ENCODE measurements around the gene PRAMEF1. TPM values are rescaled to one million over a fixed set of nuclear protein-coding genes. Genes with fewer than 3 reads are reported as not detected.

Gene PRAMEF1
- total RNA-seq, 4 donors from 2014 or later, result not detected

DNA sequence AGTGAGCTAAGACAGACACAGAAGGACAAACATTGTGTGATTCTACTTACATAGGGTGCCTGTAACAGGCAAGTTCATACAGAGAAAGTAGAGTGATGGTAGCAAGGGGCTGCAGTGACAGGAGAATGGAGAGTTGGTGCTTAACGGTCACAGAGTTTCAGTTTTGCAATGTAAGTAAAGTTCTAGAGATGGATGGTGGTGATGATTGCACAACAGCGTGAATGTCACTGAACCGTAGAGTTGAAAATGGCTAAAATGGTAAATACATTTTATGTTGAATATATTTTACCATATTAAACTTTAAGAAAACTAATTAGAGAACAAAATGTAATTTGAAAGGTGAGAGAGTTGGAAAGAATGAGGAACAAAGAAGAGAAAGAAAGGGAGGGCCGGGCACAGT, 36.5 kb upstream of the PRAMEF1 start:
- H3K27ac ChIP-seq, result no peak overlapping the region
- H3K4me3 ChIP-seq, result no peak overlapping the region
- H3K36me3 ChIP-seq, result no peaks in the 10 kb centered on the region
- H3K9me3 ChIP-seq, result peaks cover 0 to 7% (median 0%) of the 10 kb centered on the region in 3 donors
- 72 to 80% methylated on average over 4 of the region's 4 CpGs for WGBS, 2 donors (ENCODE audit: low coverage in 1 of 2)
- TF ChIP-seq EP300 (IDR thresholded peaks at IDR 0.05), result no peak
- no peak for TF ChIP-seq POLR2A (IDR thresholded peaks at IDR 0.05)
- TF ChIP-seq, protein P1, sequence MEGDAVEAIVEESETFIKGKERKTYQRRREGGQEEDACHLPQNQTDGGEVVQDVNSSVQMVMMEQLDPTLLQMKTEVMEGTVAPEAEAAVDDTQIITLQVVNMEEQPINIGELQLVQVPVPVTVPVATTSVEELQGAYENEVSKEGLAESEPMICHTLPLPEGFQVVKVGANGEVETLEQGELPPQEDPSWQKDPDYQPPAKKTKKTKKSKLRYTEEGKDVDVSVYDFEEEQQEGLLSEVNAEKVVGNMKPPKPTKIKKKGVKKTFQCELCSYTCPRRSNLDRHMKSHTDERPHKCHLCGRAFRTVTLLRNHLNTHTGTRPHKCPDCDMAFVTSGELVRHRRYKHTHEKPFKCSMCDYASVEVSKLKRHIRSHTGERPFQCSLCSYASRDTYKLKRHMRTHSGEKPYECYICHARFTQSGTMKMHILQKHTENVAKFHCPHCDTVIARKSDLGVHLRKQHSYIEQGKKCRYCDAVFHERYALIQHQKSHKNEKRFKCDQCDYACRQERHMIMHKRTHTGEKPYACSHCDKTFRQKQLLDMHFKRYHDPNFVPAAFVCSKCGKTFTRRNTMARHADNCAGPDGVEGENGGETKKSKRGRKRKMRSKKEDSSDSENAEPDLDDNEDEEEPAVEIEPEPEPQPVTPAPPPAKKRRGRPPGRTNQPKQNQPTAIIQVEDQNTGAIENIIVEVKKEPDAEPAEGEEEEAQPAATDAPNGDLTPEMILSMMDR (IDR thresholded peaks at IDR 0.05), result no peak
- TF ChIP-seq POLR2AphosphoS5 (IDR thresholded peaks at IDR 0.05), result no peak
- H3K4me1 ChIP-seq, result no peaks in the 10 kb centered on the region
- peaks cover 33% of the 10 kb centered on the region for H3K27me3 ChIP-seq
- ATAC-seq, result no peak

DNA sequence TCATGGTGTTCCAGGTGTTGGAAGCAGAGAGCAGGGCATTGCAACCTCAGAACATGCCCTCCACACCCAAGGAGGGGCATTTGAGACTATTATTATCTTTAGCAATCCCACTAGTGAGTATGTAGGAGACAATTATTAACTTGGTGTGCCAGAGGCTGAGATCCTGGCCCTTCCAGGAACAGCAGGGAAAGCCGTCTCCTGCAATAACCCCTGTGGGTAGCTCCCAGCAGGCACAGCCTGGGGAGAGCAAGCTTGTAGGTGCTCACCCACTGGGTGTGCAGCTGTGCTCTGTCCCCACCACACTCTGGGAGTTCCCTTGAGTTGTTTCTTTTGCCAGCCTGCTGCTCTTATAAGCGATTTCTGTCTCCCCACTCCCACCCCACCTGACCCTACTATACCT, 34.9 kb upstream of the PRAMEF1 start:
- no peak overlapping the region for H3K27ac ChIP-seq
- no peak overlapping the region for H3K4me3 ChIP-seq
- TF ChIP-seq, protein P1 (IDR thresholded peaks at IDR 0.05), result no peak
- TF ChIP-seq POLR2AphosphoS5 (IDR thresholded peaks at IDR 0.05) (no peak), EP300 (IDR thresholded peaks at IDR 0.05) (no peak), POLR2A (IDR thresholded peaks at IDR 0.05) (no peak)
- WGBS, 2 donors (ENCODE audit: low coverage in 1 of 2), result 50% methylated on average over 2 of the region's 2 CpGs; no CpG with 5 or more reads in 1 of the 2 donors
- no peaks in the 10 kb centered on the region for H3K9me3 ChIP-seq
- ATAC-seq, result no peak
- no peaks in the 10 kb centered on the region for H3K4me1 ChIP-seq
- no peaks in the 10 kb centered on the region for H3K36me3 ChIP-seq
- H3K27me3 ChIP-seq, result peaks cover 43% of the 10 kb centered on the region

DNA sequence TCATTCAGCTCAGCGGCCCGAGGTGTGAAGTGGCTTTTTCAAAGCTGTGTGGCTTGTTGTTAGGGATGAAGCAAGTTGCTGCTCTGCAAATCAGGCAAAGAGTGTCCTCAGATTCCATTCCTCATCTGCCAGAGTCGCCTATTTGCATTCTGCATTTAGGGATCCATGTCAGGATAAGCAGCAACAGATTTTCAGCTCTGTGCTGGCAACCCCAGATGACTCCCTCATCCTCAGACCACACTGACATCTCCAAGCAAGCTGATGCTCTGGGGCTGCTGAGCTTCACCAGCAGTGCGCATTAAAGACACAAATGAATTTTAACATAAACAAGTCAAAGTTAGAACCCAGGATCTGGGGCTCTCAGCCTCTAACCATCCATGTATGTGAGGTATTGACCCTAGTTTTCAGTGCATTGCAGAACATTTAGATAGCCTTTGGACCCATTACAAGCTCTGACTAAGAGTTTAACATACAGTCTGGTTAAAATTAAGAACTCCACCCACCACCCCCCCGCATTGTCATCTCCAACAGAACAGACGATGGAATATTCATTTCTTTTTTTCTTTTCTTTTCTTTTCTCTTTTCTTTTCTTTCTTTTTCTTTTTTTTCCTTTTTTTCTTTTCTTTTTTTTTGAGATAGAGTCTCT, 34.3 kb upstream of the PRAMEF1 start:
- H3K4me3 ChIP-seq, result no peak overlapping the region
- 67 to 100% methylated on average over 1 to 3 of the region's 6 CpGs for WGBS, 2 donors (ENCODE audit: low coverage in 1 of 2)
- peaks cover 43% of the 10 kb centered on the region for H3K27me3 ChIP-seq
- no peaks in the 10 kb centered on the region for H3K4me1 ChIP-seq
- ATAC-seq, result no peak
- H3K36me3 ChIP-seq, result no peaks in the 10 kb centered on the region
- no peak for TF ChIP-seq POLR2AphosphoS5 (IDR thresholded peaks at IDR 0.05)
- no peak for TF ChIP-seq EP300 (IDR thresholded peaks at IDR 0.05)
- TF ChIP-seq, protein P1 (IDR thresholded peaks at IDR 0.05), result no peak
- TF ChIP-seq POLR2A (IDR thresholded peaks at IDR 0.05), result no peak
- no peaks in the 10 kb centered on the region for H3K9me3 ChIP-seq
- H3K27ac ChIP-seq, result no peak overlapping the region

DNA sequence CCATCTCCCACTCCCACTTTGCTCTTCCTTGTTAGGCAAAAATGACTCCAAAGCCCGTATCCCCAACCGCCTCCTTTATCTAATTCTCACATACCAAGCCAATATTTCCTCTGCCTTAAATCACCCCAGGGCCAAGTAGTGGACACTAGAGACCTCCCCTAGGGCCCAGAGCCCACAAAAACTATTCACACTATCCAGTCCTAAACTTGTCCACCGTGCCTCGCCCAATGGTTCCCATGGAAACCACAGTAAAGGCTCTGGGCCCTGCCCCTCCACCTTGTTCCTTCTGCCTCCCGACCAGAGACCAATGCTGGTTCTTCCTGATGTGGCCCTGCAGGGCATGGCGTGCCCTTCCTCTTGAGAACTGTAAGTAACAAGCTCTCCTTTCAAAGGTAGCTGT, 33.4 kb upstream of the PRAMEF1 start:
- no peak for ATAC-seq
- 49% methylated on average over 6 of the region's 6 CpGs; no CpG with 5 or more reads in 1 of the 2 donors for WGBS, 2 donors (ENCODE audit: low coverage in 1 of 2)

More for the DNA sequence above, 33.4 kb upstream of the PRAMEF1 start:
- Histone ChIP-seq H3K9me3 (no peaks in the 10 kb centered on the region), H3K36me3 (no peaks in the 10 kb centered on the region), H3K4me3 (no peak overlapping the region), H3K27me3 (peaks cover 43% of the 10 kb centered on the region), H3K27ac (no peak overlapping the region), H3K4me1 (no peaks in the 10 kb centered on the region)
- TF ChIP-seq POLR2AphosphoS5 (IDR thresholded peaks at IDR 0.05) (no peak), POLR2A (IDR thresholded peaks at IDR 0.05) (no peak), EP300 (IDR thresholded peaks at IDR 0.05) (no peak)
- TF ChIP-seq, protein P1 (IDR thresholded peaks at IDR 0.05), result no peak

Measured in gastroesophageal sphincter (tissue), 4 donors.